GM23248 (cell line): ENCODE results near the gene BAHCC1. TPM values are rescaled to one million over a fixed set of nuclear protein-coding genes. Genes with fewer than 3 reads are reported as not detected.

ENCODE experiments used
- DNase-seq: peaks from one replicate; pipeline ENCODE4 v3.0.0-alpha.2; 2015
- H2AFZ ChIP-seq: fragments of 200-600 bp; sonication (generic); 2 replicates; pipeline ENCODE4 v1.6.1; 2016; ENCODE audit warnings: antibody characterized with exemption
- H3F3A ChIP-seq: fragments of 200-600 bp; sonication (generic); 2 replicates; pipeline ENCODE4 v1.6.1; 2016; ENCODE audit warnings: mild to moderate bottlenecking, antibody characterized with exemption, mixed run types; ENCODE audit not compliant: insufficient read depth
- H3K27ac ChIP-seq: fragments of 200-600 bp; sonication (generic); 2 replicates; pipeline ENCODE4 v1.5.1; 2016; ENCODE audit warnings: mild to moderate bottlenecking
- H3K27me3 ChIP-seq: fragments of 200-600 bp; sonication (generic); replicated peaks from 2 replicates; pipeline ENCODE4 v1.6.1; 2016; ENCODE audit warnings: mild to moderate bottlenecking; ENCODE audit not compliant: insufficient read depth
- H3K36me3 ChIP-seq: fragments of 200-600 bp; sonication (generic); 2 replicates; pipeline ENCODE4 v1.6.1; 2016; ENCODE audit warnings: low read depth, mild to moderate bottlenecking
- H3K4me1 ChIP-seq: fragments of 200-600 bp; sonication (generic); 2 replicates; pipeline ENCODE4 v1.6.1; 2016; ENCODE audit warnings: mild to moderate bottlenecking; ENCODE audit not compliant: insufficient read depth
- H3K4me2 ChIP-seq: fragments of 200-600 bp; sonication (generic); one replicate; pipeline ENCODE4 v1.6.1; 2016; ENCODE audit warnings: mild to moderate bottlenecking; ENCODE audit not compliant: unreplicated experiment
- H3K4me3 ChIP-seq: fragments of 200-600 bp; sonication (generic); 2 replicates; pipeline ENCODE4 v1.5.1; 2016; ENCODE audit warnings: mild to moderate bottlenecking
- H3K79me2 ChIP-seq: fragments of 200-600 bp; sonication (generic); 2 replicates; pipeline ENCODE4 v1.6.1; 2016; ENCODE audit warnings: mild to moderate bottlenecking; ENCODE audit not compliant: insufficient read depth
- H3K9ac ChIP-seq: fragments of 200-600 bp; sonication (generic); 2 replicates; pipeline ENCODE4 v1.6.1; 2016; ENCODE audit warnings: mild to moderate bottlenecking
- H3K9me2 ChIP-seq: fragments of 200-600 bp; sonication (generic); 2 replicates; pipeline ENCODE4 v1.6.1; 2016; ENCODE audit warnings: mixed run types, mild to moderate bottlenecking, moderate library complexity; ENCODE audit not compliant: insufficient read depth
- H3K9me3 ChIP-seq: fragments of 200-600 bp; sonication (generic); one replicate; pipeline ENCODE4 v1.6.1; 2017; ENCODE audit warnings: low read depth
- H4K20me1 ChIP-seq: fragments of 200-600 bp; sonication (generic); 2 replicates; pipeline ENCODE4 v1.6.0; 2016; ENCODE audit not compliant: insufficient read depth
- EZH2 ChIP-seq: fragments of 200-600 bp; sonication (generic); IDR thresholded peaks from 2 replicates; pipeline ENCODE4 v1.6.1; 2018; ENCODE audit warnings: antibody characterized with exemption, mild to moderate bottlenecking; ENCODE audit not compliant: insufficient read depth, poor library complexity, severe bottlenecking
- EZH2phosphoT487 ChIP-seq: fragments of 200-600 bp; sonication (generic); IDR thresholded peaks from 2 replicates; pipeline ENCODE4 v1.6.1; 2018; ENCODE audit warnings: antibody characterized with exemption, moderate library complexity, mild to moderate bottlenecking, low read depth; ENCODE audit not compliant: insufficient read depth
- WGBS, 2 experiments: methylation state at CpG; one replicate each; pipeline ENCODE4 v1.1.6; 2015 to 2017; ENCODE audit warnings: low lambda C conversion rate in 2 of 2, low coverage in 1 of 2; ENCODE audit errors: missing lambda C conversion rate in 2 of 2; 5-methylcytosine and 5-hydroxymethylcytosine counted together
- in situ Hi-C: fragments of 300-500 bp; cut with MboI; formaldehyde crosslinking; loops from 2 replicates; pipeline ENCODE4 v1.15.0; 2020
- polyA plus RNA-seq: library from polyadenylated mRNA; unstranded; fragments of >200 nt; fragmentation: Nextera tagmentation; extraction: Ambion mirVana; gene quantifications from 2 replicates; pipeline ENCODE4 v1.2.1, GENCODE V29; 2016
- total RNA-seq: library from RNA; depleted of rRNA; stranded (reverse); fragments of >200 nt; shearing (Covaris generic); gene quantifications from 2 replicates; pipeline ENCODE4 v1.2.3, GENCODE V29; 2014

BAHCC1 gene
- total and polyA plus RNA-seq, 2 experiments from 2014 or later, result 1.3 to 3.0 TPM

DNA sequence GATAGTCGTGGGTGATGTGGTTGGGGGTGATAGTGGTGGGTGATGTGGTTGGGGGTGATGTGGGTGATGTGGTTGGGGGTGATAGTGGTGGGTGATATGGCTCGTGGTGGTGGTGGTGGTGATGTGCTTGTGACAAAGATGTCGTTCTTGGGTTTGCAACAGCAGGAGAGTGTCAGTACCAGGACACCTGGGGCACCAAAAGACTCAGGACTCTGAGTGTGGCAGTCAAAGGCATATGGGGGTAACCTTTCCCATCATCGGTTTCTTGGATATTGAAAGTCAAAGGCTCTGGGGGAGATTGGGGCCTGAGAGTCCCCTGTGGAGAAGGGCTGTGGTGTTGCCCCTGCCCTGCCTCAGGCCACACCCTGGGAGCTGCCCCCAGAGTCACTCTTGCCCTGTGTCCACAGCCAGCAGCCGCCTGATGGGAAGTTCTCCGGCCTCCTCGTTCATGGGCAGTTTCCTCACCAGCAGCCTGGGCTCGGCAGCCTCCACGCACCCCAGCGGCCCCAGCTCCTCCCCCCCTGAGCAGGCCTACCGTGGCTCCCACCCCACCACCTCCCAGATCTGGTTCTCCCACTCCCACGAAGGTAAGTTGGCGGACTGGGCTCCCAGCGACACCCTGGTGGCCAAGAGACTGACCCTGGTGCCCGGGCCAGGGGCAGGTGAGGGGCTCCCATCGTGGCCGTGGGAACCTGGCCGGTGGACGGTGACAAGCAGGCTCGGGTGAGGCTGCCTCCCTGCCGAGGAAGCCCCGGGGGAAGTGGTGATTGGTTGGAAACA is 31.3 kb downstream of the BAHCC1 start:
- WGBS, 2 experiments, result 95% methylated on average over 17 to 22 of the region's 22 CpGs
- Histone ChIP-seq H3K36me3 (no peaks in the 10 kb centered on the region), H3K9ac (no peak overlapping the region), H3K4me1 (peaks cover 24% of the 10 kb centered on the region), H3K27me3 (no peaks in the 10 kb centered on the region), H3F3A (peaks cover 6% of the 10 kb centered on the region; the same call in 1 of the 2 replicates), H3K9me3 (no peaks in the 10 kb centered on the region), H3K4me3 (no peak overlapping the region), H3K79me2 (peaks cover 9% of the 10 kb centered on the region; the same call in 1 of the 2 replicates), H3K27ac (no peak overlapping the region), H2AFZ (no peak overlapping the region), H3K4me2 (no peak overlapping the region), H4K20me1 (no peaks in the 10 kb centered on the region), H3K9me2 (no peaks in the 10 kb centered on the region)
- TF ChIP-seq EZH2phosphoT487 (no peak), EZH2 (no peak)
- no peak for DNase-seq
- in situ Hi-C loops, result no loop called here

DNA sequence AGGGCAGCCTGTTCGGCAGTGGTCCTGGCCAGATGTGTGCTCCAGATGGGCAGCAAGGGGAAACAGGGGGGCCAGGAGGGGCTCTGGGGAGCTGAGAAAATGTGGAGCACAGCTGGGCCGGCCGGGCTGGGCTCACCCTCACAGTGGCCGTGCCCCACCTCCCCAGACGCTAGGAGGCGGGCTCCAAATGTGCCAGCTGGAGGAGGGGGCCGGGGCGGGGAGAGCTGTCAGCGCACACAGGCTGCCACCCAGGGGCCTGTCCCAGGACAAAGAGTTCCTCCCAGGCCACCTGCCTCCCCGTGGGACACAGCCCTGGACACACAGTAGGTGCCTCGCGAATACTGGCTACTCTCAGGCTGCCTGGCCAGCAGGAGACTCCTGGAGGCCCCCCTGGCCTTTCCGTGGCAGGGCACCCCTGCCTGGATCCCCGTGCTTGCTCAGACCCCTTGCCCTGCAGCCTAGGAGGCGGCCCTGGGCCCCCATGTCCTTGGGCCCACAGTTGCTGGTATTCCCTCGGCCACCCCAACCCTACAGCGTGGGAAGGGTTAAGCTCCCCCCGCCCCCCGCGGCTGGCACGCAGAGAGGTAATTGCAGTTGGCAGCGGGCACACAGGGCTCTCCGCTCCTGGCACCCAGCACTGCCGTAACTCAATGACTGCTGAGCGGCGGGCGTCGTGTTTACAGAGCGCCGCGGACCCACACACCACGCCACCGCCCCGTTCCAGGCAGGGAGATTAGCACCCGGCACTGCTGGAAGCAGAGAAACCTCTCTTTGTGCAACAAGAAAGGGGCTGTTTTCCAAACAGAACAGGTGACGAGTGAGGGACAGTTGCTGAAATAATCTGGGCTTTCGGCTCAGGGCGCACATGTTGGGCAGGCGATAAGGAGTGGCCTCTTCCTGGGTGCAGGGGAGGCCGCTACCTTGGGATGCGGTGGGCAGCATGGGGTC is 32.2 kb downstream of the BAHCC1 start:
- Histone ChIP-seq H3K9ac (no peak overlapping the region), H2AFZ (no peak overlapping the region), H3F3A (no peaks in the 10 kb centered on the region), H3K27ac (no peak overlapping the region), H4K20me1 (no peaks in the 10 kb centered on the region), H3K79me2 (peaks cover 9% of the 10 kb centered on the region; the same call in 1 of the 2 replicates), H3K36me3 (no peaks in the 10 kb centered on the region), H3K9me3 (no peaks in the 10 kb centered on the region), H3K4me2 (no peak overlapping the region), H3K4me1 (peaks cover 17% of the 10 kb centered on the region), H3K4me3 (no peak overlapping the region), H3K27me3 (no peaks in the 10 kb centered on the region), H3K9me2 (no peaks in the 10 kb centered on the region)
- WGBS, 2 experiments, result 68 to 81% methylated on average over 32 to 38 of the region's 41 CpGs
- DNase-seq, result no peak
- in situ Hi-C loops, result no loop called here
- TF ChIP-seq EZH2phosphoT487 (no peak), EZH2 (no peak)

DNA sequence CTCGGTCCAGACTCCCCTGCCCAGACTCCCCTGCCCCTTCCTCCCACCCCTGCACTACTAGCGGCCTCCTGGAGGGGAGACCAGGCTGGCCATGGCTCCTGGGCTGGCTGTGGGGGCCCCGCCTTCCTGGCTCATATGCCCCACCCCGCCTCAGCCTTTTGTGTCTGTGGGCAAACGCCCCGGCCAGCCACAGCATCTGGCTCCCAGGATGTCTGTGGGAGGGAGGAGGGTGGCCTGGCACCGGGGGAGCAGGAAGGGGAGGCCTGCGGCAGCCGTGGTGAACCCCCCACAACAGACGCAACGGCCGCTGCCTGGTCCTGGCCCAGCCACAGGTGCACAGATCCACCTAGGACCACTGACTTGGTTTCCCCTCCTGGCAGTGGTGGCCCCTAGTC is 32.9 kb downstream of the BAHCC1 start:
- in situ Hi-C loops, result no loop called here
- Histone ChIP-seq H3K27me3 (no peaks in the 10 kb centered on the region), H3K36me3 (no peaks in the 10 kb centered on the region), H3K9me3 (no peaks in the 10 kb centered on the region), H3F3A (no peaks in the 10 kb centered on the region), H3K4me2 (no peak overlapping the region), H3K4me3 (no peak overlapping the region), H3K4me1 (peaks cover 10% of the 10 kb centered on the region), H2AFZ (no peak overlapping the region), H4K20me1 (no peaks in the 10 kb centered on the region), H3K27ac (no peak overlapping the region), H3K79me2 (peaks cover 9% of the 10 kb centered on the region; the same call in 1 of the 2 replicates), H3K9me2 (no peaks in the 10 kb centered on the region), H3K9ac (no peak overlapping the region)
- TF ChIP-seq EZH2, result no peak
- no peak for TF ChIP-seq EZH2phosphoT487
- peak; percentile 65 for DNase-seq
- WGBS, 2 experiments, result 36 to 47% methylated on average over 9 to 12 of the region's 12 CpGs

DNA sequence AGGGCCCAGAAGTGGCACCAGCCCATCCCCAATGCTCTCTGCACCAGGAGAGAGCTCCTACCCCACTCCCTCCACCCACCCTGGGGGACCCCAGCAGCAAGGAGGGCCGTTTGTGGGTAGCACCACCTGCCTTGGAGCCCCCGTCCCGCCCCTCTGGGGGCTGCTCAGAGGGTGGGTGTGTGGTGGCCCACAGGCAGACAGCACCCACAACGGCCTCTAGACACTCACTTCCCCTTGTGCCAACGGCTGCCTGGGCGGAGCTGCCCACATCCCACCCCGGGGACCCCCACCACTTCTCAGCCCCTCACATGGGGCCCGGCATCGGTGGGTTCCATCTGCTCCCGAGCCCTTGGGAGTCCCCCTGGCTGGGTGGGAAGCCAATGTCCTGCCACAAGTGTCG is 33.3 kb downstream of the BAHCC1 start:
- Histone ChIP-seq H3K27ac (no peak overlapping the region), H2AFZ (no peak overlapping the region), H3K4me3 (no peak overlapping the region), H3K79me2 (peaks cover 9% of the 10 kb centered on the region; the same call in 1 of the 2 replicates), H3K9me3 (no peaks in the 10 kb centered on the region), H3K4me2 (no peak overlapping the region), H3F3A (no peaks in the 10 kb centered on the region), H3K9ac (no peak overlapping the region), H3K9me2 (no peaks in the 10 kb centered on the region), H4K20me1 (no peaks in the 10 kb centered on the region), H3K27me3 (no peaks in the 10 kb centered on the region), H3K4me1 (peaks cover 8% of the 10 kb centered on the region), H3K36me3 (no peaks in the 10 kb centered on the region)
- TF ChIP-seq EZH2 (no peak), EZH2phosphoT487 (no peak)
- 48 to 52% methylated on average over 11 of the region's 11 CpGs for WGBS, 2 experiments
- in situ Hi-C loops, result no loop called here
- no peak for DNase-seq
